Cardiac muscle cell (in vitro differentiated cells and primary cell): Measurements from ENCODE around the gene PPIL6. TPM values are rescaled to one million over a fixed set of nuclear protein-coding genes. Genes with fewer than 3 reads are reported as not detected.

Experiments used
- DNase-seq, 2 donors: peaks; one replicate each; pipeline versions ENCODE4 v3.0.0 to v3.0.0-alpha.2; 2010 to 2017; ENCODE audit warnings: low read depth in 1 of 2, low spot score in 1 of 2
- H3K27ac ChIP-seq: fragments of 200-600 bp; sonication (generic); 2 replicates; pipeline ENCODE4 v1.5.1; 2016
- H3K27me3 ChIP-seq: fragments of 200-600 bp; sonication (generic); 2 replicates; pipeline ENCODE4 v1.6.0; 2016; ENCODE audit warnings: control low read depth
- H3K36me3 ChIP-seq: fragments of 200-600 bp; sonication (generic); 2 replicates; pipeline ENCODE4 v1.5.1; 2016; ENCODE audit warnings: control low read depth
- H3K4me1 ChIP-seq: fragments of 200-600 bp; sonication (generic); 2 replicates; pipeline ENCODE4 v1.8.1; 2017; ENCODE audit warnings: low read depth, mild to moderate bottlenecking, mixed run types
- H3K4me3 ChIP-seq: fragments of 200-600 bp; sonication (generic); 2 replicates; pipeline ENCODE4 v1.5.1; 2016; ENCODE audit warnings: mild to moderate bottlenecking
- H3K9me3 ChIP-seq: fragments of 200-600 bp; sonication (generic); 2 replicates; pipeline ENCODE4 v1.5.1; 2017; ENCODE audit warnings: low read depth, mild to moderate bottlenecking, control low read depth
- polyA plus RNA-seq: library from polyadenylated mRNA; unstranded; fragments of >200 nt; fragmentation: Nextera tagmentation; extraction: Ambion mirVana; gene quantifications from 2 replicates; pipeline ENCODE4 v1.2.1, GENCODE V29; 2016
- total RNA-seq: library from RNA; depleted of rRNA; stranded (reverse); fragments of >200 nt; gene quantifications from 2 replicates; pipeline ENCODE4 v1.2.3, GENCODE V29; 2016
- TF ChIP-seq, protein P1 (sequence below): IDR thresholded peaks from 2 replicates; pipeline ENCODE4 v1.5.1; 2012; ENCODE audit warnings: low read depth, mild to moderate bottlenecking, low read length

The PPIL6 gene
- total and polyA plus RNA-seq, 2 experiments from 2014 or later: 7.3 to 8.7 TPM

DNA sequence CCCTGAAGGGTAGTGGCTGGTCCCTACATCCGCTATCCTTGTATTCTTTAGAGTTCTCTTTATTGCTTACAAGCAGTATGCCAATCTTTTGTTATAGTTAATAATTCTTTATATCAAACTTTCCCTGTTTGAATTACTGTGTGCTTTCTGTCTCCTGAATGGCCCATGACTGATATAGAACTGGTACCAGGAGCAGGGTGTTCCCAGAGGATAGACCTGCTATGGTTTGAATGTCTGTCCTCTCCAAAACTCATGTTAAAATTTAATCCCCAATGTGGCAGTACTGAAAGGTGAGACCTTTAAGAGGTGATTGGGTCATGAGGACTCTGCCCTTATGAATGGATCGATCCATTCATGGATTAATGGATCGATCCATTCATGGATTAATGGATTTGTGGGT, 84.2 kb downstream of the PPIL6 start:
- Histone ChIP-seq H3K9me3 (no peaks in the 10 kb centered on the region), H3K4me3 (no peak overlapping the region), H3K36me3 (peaks cover 15% of the 10 kb centered on the region), H3K27ac (no peak overlapping the region), H3K4me1 (no peaks in the 10 kb centered on the region), H3K27me3 (no peaks in the 10 kb centered on the region)
- TF ChIP-seq, protein P1, sequence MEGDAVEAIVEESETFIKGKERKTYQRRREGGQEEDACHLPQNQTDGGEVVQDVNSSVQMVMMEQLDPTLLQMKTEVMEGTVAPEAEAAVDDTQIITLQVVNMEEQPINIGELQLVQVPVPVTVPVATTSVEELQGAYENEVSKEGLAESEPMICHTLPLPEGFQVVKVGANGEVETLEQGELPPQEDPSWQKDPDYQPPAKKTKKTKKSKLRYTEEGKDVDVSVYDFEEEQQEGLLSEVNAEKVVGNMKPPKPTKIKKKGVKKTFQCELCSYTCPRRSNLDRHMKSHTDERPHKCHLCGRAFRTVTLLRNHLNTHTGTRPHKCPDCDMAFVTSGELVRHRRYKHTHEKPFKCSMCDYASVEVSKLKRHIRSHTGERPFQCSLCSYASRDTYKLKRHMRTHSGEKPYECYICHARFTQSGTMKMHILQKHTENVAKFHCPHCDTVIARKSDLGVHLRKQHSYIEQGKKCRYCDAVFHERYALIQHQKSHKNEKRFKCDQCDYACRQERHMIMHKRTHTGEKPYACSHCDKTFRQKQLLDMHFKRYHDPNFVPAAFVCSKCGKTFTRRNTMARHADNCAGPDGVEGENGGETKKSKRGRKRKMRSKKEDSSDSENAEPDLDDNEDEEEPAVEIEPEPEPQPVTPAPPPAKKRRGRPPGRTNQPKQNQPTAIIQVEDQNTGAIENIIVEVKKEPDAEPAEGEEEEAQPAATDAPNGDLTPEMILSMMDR: no peak
- no peak for DNase-seq

DNA sequence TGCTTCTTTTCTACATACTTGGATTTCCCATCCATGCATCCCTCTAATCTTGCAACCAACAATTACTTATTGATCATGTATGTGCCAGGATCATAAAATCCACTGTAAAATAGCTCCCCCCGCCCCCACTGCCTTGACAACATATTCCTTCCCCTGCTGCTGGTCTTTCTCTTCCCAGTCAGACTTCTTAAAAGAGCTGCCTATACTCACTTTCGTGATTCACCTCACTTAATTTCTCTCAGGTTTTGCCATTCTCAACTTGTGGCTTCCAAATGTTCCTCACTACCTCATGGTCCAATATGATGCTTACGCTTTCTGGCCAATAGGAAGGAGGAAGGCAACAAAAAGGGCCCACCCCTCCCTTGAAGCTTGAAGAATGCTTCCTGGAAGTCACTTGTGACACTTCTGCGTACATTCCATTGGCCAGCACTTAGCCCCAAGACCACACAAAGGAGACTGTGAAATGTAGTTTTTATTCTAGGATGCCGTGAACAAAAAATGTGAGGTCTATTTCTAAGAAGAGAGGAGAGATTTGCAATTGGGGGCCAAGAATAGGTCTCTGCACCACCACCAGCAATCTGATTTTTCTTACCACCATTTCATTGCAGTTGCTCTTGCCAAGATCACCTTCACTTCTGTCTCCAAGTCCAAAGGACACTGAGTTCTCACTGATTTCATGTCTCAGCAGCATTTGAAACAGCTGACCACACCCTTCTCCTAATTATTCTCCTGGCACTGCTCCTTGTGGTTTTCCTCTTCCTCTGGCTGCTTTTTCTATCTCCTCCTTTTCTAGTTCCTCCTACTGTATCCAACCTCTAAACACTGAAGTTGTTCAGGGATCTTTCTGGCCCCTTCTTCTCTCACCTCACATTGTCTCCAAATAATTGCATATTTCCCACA, 88.9 kb downstream of the PPIL6 start:
- TF ChIP-seq, protein P1: no peak
- Histone ChIP-seq H3K9me3 (no peaks in the 10 kb centered on the region), H3K27me3 (no peaks in the 10 kb centered on the region), H3K4me1 (no peaks in the 10 kb centered on the region), H3K4me3 (no peak overlapping the region), H3K36me3 (peaks cover 9% of the 10 kb centered on the region), H3K27ac (no peak overlapping the region)
- peak in 1 of 2 donors; percentile 44 for DNase-seq

DNA sequence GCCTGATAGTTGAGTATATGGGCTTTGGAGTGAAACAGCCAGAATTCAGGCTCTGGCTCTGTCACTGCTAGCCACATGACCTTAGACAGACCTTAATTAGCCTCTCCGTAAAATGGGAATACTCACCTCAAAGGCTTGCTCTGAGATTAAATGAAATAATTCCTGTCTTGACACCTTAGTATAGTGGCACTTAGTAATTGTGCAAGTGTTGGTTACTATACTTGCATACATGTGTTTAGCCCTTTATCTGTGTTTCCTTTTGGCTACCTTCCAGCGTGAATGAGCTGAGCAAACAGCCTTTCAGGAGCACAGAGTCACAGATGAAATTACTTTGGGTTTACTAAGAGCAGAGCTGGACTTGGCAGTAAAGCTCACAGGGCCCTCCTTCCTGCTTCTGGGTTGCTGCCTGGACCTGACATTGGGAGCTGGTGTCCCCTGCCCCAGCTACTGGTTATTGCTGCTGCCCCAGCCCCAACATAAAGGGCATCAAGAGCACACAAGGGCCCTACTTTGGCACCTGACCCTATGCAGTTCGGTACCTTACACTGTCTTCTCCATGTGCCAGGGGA, 90.9 kb downstream of the PPIL6 start:
- H3K4me3 ChIP-seq: no peak overlapping the region
- peak overlapping the region; percentile 8 for H3K27ac ChIP-seq
- H3K4me1 ChIP-seq: peaks cover 6% of the 10 kb centered on the region
- DNase-seq: peak; percentile 26 to 95
- no peaks in the 10 kb centered on the region for H3K27me3 ChIP-seq
- H3K36me3 ChIP-seq: no peaks in the 10 kb centered on the region
- no peaks in the 10 kb centered on the region for H3K9me3 ChIP-seq
- TF ChIP-seq, protein P1: no peak

DNA sequence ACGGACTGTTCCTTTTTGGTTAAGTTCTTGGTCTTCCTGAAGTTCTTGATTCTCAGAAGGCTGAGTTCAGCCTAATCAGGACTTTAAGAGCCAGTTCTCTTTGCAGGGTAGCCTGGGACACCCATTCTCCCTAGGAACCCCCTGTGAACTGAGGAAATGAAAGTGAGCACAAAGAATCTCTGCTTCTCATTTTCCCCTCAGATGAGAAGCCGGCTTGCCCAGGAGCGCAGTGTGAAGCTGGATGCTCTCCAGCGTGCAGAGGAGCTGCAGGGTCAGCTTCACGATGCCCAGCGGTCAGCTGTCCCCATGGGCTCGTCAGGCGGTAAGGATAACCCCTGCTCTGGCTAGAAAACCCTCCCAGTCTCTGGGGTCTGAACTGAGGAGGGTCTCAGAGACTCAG, 92.2 kb downstream of the PPIL6 start:
- Histone ChIP-seq H3K4me3 (no peak overlapping the region), H3K27ac (no peak overlapping the region), H3K27me3 (no peaks in the 10 kb centered on the region), H3K36me3 (no peaks in the 10 kb centered on the region), H3K4me1 (peaks cover 6% of the 10 kb centered on the region), H3K9me3 (no peaks in the 10 kb centered on the region)
- TF ChIP-seq, protein P1: no peak
- no peak for DNase-seq

DNA sequence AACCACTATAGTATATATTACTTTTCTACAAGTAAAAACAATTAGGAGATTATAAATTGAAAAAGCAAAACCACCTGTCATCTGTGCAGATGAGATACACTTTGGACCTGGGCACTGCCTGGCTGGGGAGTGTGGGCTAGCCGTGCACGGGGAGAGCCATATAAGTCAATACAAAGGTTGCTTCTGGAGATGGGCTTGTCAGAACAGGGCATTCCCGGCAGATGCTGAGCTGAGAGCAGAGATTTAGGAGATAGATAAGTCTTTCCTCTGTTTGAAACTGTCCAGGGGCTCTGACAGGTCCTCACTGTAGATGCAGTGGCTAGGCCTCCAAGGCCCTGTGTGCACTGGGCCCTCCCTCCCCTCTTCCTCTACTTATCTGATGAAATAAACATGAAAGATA, 92.6 kb downstream of the PPIL6 start:
- Histone ChIP-seq H3K36me3 (no peaks in the 10 kb centered on the region), H3K4me1 (peaks cover 6% of the 10 kb centered on the region), H3K27ac (no peak overlapping the region), H3K9me3 (no peaks in the 10 kb centered on the region), H3K4me3 (no peak overlapping the region), H3K27me3 (no peaks in the 10 kb centered on the region)
- DNase-seq: no peak
- TF ChIP-seq, protein P1: no peak
